Camera-type eye (tissue), 1 donor: ENCODE data around the gene ADGRB3. TPM values are rescaled to one million over a fixed set of nuclear protein-coding genes. Genes with fewer than 3 reads are reported as not detected.

Experiments
- total RNA-seq: library from RNA; depleted of rRNA; stranded (reverse); fragments of >200 nt; gene quantifications from one replicate; pipeline ENCODE4 v1.2.3, GENCODE V29; 2014

Gene ADGRB3
- total RNA-seq = 45.9 TPM

GRCh38 chr6:68634726-68635411 lies at the start of gene ADGRB3:
TSS of gene ADGRB3 (plus strand) at chr6:68635282. CDS start at chr6:68638676, 3,394 bp downstream.

